Measurements from ENCODE around the gene PGP.

PGP gene

DNA sequence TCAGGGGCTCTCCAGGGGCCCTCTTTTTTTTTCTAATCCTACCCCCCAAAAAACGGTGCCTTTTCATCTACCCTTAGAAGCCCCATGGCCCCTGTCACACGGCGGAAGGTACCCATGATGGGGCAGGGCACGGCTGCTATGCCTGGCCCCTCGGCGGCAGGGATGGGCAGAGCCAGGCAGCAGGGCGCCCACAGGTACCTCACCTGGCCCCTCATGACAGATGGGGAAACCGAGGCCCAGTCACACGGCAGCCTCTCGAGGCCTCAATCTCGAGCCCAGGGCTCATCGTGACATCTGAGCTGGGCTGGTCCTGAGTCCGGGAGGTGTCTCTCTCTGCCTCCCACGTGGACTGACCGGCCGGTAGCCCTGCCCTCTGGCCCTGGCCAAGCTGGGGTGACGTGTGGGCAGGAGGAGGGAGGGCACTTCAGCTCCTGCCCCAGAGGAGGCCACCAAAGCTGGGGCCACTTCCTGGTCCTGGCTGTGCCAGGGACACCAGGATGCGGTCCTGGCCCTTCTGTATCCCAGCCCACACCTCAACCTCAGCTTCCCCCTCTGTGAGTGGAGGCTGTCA is 47.5 kb downstream of the PGP start:
- no peaks in the 10 kb centered on the region for H3K4me1 ChIP-seq (ENCODE audit: insufficient read depth, low read length)
- no peak for ATAC-seq (ENCODE audit: insufficient read depth, low read depth)
- H2AFZ ChIP-seq (ENCODE audit: low read depth, low read length): no peak overlapping the region
- no peak for DNase-seq
- no peak overlapping the region for H3K27ac ChIP-seq (ENCODE audit: low read length)
- peaks cover 11% of the 10 kb centered on the region for H3K9me3 ChIP-seq (ENCODE audit: insufficient read depth, low read length, severe bottlenecking)
- peaks cover 75% of the 10 kb centered on the region for H3K36me3 ChIP-seq (ENCODE audit: insufficient read depth, low read length)
- TF ChIP-seq, protein P1, sequence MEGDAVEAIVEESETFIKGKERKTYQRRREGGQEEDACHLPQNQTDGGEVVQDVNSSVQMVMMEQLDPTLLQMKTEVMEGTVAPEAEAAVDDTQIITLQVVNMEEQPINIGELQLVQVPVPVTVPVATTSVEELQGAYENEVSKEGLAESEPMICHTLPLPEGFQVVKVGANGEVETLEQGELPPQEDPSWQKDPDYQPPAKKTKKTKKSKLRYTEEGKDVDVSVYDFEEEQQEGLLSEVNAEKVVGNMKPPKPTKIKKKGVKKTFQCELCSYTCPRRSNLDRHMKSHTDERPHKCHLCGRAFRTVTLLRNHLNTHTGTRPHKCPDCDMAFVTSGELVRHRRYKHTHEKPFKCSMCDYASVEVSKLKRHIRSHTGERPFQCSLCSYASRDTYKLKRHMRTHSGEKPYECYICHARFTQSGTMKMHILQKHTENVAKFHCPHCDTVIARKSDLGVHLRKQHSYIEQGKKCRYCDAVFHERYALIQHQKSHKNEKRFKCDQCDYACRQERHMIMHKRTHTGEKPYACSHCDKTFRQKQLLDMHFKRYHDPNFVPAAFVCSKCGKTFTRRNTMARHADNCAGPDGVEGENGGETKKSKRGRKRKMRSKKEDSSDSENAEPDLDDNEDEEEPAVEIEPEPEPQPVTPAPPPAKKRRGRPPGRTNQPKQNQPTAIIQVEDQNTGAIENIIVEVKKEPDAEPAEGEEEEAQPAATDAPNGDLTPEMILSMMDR (IDR thresholded peaks at IDR 0.05; ENCODE audit: borderline replicate concordance, extremely low read depth, low read length, poor library complexity, severe bottlenecking): no peak
- no peak for TF ChIP-seq EZH2 (IDR thresholded peaks at IDR 0.05; ENCODE audit: borderline replicate concordance, low read depth, low read length, severe bottlenecking)
- H4K20me1 ChIP-seq (ENCODE audit: insufficient read depth, low read length): peaks cover 31% of the 10 kb centered on the region
- peaks cover 37% of the 10 kb centered on the region for H3K79me2 ChIP-seq (ENCODE audit: insufficient read depth, low read length)
- no peak overlapping the region for H3K9ac ChIP-seq (ENCODE audit: low read depth, low read length)
- no peak overlapping the region for H3K4me3 ChIP-seq (ENCODE audit: low read depth in 1 of 2, low read length in 2 of 2)
- no peaks in the 10 kb centered on the region for H3K27me3 ChIP-seq (ENCODE audit: insufficient read depth, low read length, poor library complexity)
- H3K4me2 ChIP-seq (ENCODE audit: insufficient read depth, low read length): no peak overlapping the region

- no peak overlapping the region for H3K4me3 ChIP-seq (ENCODE audit: low read depth in 1 of 2, low read length in 2 of 2)
- no peaks in the 10 kb centered on the region for H3K27me3 ChIP-seq (ENCODE audit: insufficient read depth, low read length, poor library complexity)
- H3K4me2 ChIP-seq (ENCODE audit: insufficient read depth, low read length): no peak overlapping the region
- no peak overlapping the region for H3K9ac ChIP-seq (ENCODE audit: low read depth, low read length)
- ATAC-seq (ENCODE audit: insufficient read depth, low read depth): no peak
- no peak overlapping the region for H3K27ac ChIP-seq (ENCODE audit: low read length)
- H2AFZ ChIP-seq (ENCODE audit: low read depth, low read length): no peak overlapping the region
- H3K36me3 ChIP-seq (ENCODE audit: insufficient read depth, low read length): peaks cover 72% of the 10 kb centered on the region
- peaks cover 38% of the 10 kb centered on the region for H4K20me1 ChIP-seq (ENCODE audit: insufficient read depth, low read length)
- DNase-seq: no peak
- peaks cover 44% of the 10 kb centered on the region for H3K79me2 ChIP-seq (ENCODE audit: insufficient read depth, low read length)
- H3K4me1 ChIP-seq (ENCODE audit: insufficient read depth, low read length): no peaks in the 10 kb centered on the region
- H3K9me3 ChIP-seq (ENCODE audit: insufficient read depth, low read length, severe bottlenecking): peaks cover 11% of the 10 kb centered on the region
- TF ChIP-seq, protein P1 (IDR thresholded peaks at IDR 0.05; ENCODE audit: borderline replicate concordance, extremely low read depth, low read length, poor library complexity, severe bottlenecking): no peak
Observed at GRCh38 chr16:2166263-2167067, 48.2 kb downstream of the PGP start.

DNA sequence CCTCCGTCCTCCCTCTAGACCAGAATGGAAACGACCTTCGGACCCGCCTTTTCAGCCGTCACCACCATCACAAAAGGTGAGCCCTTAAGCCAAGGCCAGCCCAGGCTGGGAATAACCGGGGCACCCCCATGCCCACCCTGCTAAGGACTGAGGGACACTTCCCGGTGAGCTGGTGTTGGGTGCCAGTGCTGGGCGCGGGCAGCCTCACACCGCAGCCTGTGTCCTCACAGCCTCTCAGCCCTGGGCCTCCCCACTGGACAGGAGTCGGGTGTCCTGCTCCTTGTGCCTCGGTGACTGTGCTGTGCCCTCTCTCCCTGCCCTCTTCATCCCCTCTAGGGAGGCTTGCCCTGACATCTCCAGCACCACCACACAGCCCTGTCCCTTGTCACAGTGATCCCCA is 48.8 kb downstream of the PGP start:
- Histone ChIP-seq H3K9ac (ENCODE audit: low read depth, low read length) (no peak overlapping the region), H4K20me1 (ENCODE audit: insufficient read depth, low read length) (peaks cover 41% of the 10 kb centered on the region), H3K4me2 (ENCODE audit: insufficient read depth, low read length) (no peak overlapping the region), H3K4me1 (ENCODE audit: insufficient read depth, low read length) (no peaks in the 10 kb centered on the region), H2AFZ (ENCODE audit: low read depth, low read length) (no peak overlapping the region), H3K9me3 (ENCODE audit: insufficient read depth, low read length, severe bottlenecking) (peaks cover 11% of the 10 kb centered on the region), H3K27ac (ENCODE audit: low read length) (no peak overlapping the region), H3K36me3 (ENCODE audit: insufficient read depth, low read length) (peaks cover 68% of the 10 kb centered on the region), H3K27me3 (ENCODE audit: insufficient read depth, low read length, poor library complexity) (no peaks in the 10 kb centered on the region), H3K79me2 (ENCODE audit: insufficient read depth, low read length) (peaks cover 50% of the 10 kb centered on the region), H3K4me3 (ENCODE audit: low read depth in 1 of 2, low read length in 2 of 2) (no peak overlapping the region)
- ATAC-seq (ENCODE audit: insufficient read depth, low read depth) (no peak), DNase-seq (no peak)
- TF ChIP-seq, protein P1 (IDR thresholded peaks at IDR 0.05; ENCODE audit: borderline replicate concordance, extremely low read depth, low read length, poor library complexity, severe bottlenecking): no peak
- TF ChIP-seq EZH2 (IDR thresholded peaks at IDR 0.05; ENCODE audit: borderline replicate concordance, low read depth, low read length, severe bottlenecking): no peak

Measured in DND-41 (cell line).